GM19463 (cell line): ENCODE results near the gene RAPSN.

Source experiments
- ATAC-seq: cut with Tn5 transposase; IDR thresholded peaks from one replicate; pipeline ENCODE4 v1.9.1; 2021; ENCODE audit warnings: mild to moderate bottlenecking, moderate library complexity; ENCODE audit not compliant: unreplicated experiment

Gene RAPSN

DNA sequence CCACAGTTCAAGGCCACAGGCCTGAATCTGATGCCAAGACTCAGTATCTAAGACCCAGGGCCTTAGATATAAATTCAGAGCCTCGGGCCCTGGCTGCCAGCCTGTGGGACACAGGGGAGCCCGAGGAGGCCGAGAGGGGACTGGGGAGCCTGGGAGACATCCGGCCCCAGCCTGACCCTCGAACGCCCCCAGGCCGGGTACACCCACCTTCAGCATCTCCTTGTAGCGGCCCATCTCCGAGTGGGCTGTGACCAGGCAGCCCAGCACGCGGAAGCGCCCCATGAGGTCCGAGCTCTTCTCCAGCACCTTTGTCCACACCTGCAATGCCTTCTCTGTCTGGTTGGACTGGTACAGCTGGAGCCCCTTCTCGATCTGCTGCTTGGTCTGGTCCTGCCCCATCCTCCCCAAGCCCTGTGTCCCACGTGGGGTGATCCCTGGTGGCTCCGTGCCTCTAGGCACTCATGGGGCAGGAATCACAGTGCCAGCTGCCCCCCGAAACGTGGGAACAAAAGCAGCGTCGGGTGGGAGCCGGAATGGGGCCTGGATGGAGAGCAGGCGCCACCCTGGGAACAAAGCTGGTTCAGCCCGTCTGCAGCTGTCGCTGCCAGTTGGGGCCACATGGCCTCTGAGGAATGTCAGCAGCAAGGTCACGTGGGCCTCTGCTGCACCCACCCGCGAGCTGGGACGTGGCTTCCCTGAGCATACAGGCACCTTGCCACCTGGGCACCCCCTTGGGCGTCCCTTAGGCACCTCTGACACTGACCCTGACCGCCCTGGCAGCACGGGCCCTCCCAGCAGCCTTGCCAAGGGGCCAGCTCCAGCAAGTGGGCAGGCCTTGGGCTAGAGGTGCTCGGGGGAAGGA lies at the start of gene RAPSN:
Gene RAPSN, minus strand, starts transcription at position 571 of the 862 bp plus-strand sequence. Its CDS starts 172 bp downstream, at position 399.
- no peak for ATAC-seq

DNA sequence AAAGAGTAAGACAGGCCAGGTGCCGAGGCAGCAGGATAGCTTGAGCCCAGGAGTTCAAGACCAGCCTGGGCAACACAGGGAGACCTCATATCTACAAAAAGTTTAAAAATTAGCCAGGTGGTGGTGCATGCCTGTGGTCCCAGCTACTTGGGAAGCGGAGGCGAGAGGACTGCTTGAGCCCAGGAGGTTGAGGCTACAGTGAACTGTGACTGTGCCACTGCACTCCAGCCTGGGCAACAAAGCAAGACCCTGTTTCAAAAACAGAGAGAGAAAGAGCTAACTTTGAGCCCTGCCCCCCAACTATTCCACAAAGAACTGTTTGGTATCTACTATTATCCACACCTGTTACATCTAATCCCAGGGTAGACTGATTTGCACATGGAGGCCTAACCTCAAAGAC lies 49.2 kb upstream of the RAPSN start:
- ATAC-seq, result no peak

DNA sequence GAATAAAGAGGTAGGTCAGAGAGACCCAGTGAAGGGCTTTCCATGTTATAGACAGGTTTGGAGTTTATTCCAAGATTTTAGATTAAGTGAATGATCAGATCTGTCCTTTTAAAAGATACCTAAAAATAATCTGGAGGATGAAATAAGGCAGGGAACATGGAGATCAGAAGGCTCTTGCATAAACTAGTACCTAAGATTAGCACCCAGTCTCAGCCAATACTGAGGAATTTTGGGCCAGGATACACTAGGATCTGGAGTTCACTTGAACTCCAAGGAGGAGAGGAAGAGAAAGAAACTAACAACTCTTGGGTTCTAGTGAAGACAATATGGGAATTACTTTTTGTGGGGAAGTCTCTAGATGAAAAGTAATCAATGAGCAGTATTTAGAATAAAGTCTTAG lies 47.9 kb upstream of the RAPSN start:
- ATAC-seq, result no peak

DNA sequence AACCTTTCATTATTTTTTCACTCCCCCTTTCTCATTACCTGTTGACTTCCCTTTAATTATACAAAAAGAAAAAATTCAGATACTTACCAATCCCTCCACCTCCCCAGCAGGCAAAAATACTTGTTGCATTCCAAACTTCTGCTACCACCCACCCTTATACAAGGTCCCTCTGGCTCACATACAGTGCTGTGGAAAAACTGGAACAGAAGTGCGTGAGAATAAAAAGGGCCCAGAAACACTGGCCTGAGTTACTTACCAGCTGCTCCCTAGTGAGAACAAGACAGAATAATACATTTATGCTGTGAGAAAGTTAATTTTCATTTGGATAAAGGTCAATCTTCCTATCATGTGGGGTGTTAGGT lies 46.9 kb upstream of the RAPSN start:
- ATAC-seq, result no peak

DNA sequence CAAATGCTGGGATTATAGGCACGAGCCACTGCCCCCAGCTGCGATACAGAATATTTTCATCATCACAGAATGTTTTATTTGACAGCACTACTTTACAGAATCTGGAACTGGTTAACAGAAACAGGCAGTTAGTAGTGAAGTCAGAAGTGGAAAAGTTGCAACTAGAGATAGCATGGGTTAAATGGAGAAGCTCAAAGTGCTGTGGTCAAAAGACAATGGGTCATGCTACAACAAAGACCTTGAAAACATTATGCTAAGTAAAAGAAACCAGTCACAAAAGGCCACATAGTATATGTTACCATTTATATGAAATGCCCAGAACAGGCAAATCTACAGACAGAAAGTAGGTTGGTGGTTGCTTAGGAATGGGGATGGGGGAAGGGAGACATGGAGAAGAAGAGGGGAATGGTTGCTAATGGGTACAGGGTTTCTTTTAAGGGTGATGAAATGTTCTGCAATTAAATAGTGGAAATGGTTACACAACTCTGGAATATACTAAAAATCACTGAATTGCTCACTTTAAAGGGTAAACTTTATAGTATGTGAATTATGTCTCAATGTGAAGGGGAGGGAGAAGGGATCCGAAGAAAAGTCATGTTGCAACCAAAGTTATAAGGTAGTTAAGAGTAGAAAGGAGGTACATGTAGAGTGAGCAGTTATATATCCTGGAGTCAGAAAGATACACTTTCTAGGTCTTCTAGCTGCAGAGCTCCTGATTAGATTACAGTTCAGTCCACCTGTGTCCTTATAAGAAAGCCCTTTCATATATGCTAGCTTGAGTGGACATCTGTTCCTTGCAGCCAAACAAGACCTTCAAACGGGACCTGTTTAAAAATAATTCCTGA lies 46.3 kb upstream of the RAPSN start:
- no peak for ATAC-seq

DNA sequence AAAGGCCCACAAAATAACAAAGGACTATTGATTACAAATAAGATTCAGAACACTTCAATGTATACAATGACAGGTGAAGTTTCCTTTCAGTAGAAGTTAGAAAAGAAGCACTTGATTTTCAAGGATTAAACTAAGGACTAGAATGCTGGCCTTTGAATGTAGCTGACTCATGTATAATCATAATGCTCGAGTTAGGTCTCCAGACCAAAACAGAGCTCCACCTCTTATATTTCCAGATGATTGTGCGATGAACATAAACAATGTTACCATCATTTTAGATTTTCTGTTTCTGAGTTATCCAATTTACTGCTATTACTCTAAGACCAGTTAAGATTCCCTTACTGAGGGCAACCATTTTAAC lies 40.4 kb upstream of the RAPSN start:
- ATAC-seq, result no peak

DNA sequence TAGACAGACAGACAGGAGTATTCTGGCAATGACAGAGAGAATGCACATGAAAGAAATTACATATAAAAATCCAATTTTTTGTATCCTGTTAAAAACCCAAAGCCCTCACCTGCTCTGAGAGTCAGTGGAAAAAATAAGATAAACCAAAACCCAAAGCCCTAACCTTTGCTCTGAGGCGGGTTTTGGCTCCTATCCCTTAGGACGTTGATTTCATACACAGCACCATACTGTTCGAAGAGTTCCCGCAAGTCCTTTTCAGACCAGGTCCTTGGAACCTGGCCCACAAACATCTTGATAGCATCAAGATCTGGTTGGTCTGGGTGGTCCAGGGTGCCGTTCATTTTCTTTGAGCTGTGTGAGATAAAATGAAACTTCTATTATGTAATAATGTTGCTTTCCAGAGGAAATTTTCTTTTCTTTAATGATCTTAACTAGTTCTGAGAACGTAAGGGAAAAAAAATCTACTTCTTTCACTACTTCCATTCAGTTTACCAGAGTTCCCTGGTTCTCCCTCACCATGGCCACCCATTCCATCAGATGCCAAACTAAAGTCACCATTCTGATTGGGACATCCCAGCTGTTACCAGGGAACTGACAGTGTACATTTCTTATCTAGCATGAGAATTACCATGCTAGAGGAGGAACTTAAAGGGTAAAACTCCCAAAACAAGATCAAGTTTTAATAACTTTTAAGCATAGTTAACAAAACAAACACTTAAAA lies 39.9 kb upstream of the RAPSN start:
- no peak for ATAC-seq

DNA sequence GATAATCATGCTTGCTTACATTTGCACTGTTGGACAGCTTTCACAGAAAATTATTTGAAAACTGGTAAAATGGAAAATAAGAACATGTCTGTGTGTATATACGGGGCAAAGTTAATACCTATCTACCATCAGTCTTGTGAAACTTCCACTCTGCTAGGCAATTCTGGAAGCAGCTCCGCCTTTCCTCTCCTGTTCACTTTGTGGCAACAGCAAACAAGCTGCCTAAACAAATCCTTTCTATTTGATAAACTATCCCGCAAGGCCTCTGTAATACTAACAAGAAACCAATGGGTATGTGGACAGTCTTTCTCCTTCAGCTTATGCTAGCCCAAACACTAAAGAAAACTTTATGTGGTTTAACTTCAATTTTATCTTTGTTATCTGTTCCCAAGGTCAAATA lies 39.2 kb upstream of the RAPSN start:
- ATAC-seq, result no peak

DNA sequence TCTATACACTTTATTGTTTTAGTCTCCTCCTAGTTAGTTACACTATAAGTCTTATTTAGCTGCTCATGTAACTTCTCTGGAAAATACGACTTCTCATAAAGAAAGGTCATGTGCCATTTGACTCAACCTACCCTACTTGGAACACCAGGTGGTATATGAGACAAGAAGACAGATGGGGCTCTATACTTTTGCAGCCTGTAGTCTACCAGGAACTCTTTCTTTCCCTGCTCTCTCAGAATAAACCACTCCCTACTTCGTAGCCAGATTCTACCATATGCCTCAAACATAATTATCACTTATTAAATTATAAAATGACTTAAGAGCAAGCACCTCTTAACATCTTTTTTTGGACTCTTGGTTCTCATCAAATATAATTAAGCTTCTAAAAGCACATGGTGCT lies 38.5 kb upstream of the RAPSN start:
- ATAC-seq, result no peak

DNA sequence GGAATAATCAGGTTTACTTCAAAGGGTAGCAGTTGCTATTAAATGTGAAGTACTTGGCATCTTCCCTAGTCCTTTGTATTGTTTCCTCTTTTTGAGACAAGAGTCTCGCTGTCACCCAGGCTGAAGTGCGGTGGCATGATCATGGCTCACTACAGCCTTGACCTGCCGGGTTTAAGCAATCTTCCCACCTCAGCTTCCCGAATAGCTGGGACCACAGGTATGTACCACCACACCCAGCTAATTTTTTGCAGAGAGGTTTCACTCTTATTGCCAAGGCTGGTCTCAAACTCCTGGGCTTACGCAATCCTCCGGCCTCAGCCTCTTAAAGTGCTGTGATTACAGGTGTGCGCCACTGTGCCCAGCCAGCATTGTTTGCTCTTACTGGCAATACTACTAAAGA lies 36.2 kb upstream of the RAPSN start:
- ATAC-seq, result no peak

DNA sequence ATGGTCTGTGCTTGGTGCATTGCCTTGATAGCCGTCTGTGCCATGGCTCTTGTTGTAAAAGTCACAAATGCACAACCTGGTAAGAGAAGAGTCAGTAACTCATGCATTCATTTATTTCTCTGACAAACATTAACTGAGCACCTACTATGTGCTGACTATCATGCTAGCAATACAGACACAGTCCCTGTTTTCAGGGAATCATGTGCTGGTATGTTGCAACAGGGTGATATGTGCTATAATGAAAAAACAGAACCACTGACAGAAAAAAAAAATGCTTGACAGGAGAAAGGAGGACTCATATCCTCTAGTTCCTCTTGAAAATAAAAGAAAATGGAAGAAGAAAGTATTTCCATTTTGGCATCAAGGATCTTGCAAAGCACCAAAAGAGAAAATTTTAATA lies 34.5 kb upstream of the RAPSN start:
- ATAC-seq, result no peak

DNA sequence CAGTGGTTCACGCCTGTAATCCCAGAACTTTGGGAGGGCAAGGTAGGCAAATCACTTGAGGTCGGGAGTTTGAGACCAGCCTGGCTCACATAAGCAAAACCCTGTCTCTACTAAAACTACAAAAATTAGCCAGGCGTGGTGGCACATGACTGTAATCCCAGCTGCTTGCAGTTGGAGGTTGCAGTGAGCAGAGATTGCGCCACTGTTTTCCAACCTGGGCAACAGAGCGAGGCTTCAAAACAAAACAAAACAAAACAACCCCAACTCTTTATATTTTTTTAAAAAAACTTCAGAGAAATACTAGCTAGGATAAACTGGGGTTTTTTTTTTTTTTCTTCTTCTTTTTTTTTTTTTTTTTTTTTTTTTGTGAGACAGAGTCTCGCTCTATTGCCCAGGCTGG lies 31.8 kb upstream of the RAPSN start:
- ATAC-seq, result no peak

DNA sequence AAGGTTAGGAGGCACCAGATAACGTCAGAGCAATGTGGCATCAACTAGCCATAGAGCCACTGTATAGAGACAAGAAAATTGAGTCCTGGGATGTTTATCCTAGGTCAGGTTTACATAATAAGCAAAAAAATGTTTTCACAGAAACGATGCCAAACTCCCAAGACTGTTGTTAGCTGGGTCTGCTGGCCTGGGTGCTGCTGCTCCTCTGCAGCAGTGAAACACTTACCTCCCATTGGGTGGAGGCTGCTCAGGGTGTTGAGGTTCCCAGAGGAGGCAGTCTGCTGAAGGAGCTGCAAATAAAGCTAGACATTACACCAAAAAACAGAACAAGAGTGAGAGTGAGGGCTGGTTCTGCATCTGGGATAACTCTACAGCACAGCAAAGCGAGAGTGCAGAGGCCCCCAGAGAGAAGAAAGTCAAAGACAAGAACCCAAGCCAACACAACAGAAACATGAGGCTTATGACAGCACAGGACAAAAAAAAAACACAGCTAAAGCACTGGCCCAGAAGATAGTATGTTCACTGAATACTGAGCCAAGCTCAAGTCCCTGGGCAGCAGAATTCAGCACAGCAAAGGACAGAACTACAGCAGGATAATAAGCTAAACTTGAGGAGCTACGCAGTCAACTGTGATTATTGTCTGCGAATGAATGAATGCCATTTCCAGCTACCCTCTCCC lies 29.9 kb upstream of the RAPSN start:
- ATAC-seq, result no peak

DNA sequence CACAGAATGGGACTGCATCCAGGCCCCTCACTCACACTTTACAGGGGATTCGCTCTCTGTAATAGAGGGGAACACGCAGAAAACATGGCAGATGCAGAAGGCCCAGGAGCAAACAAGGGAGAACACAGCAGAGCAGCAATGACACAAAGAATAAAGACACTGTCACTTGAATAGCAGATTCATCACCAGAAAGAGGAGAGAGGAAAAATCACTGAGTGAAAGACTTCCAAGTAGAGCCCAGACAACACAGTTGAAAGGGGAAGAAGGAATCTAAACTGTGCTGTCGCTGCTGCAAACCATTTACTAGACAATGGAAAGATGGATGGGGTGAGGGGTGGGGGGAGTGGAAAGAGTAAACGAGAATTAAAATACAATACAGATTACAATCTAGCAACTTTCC lies 28.8 kb upstream of the RAPSN start:
- no peak for ATAC-seq

DNA sequence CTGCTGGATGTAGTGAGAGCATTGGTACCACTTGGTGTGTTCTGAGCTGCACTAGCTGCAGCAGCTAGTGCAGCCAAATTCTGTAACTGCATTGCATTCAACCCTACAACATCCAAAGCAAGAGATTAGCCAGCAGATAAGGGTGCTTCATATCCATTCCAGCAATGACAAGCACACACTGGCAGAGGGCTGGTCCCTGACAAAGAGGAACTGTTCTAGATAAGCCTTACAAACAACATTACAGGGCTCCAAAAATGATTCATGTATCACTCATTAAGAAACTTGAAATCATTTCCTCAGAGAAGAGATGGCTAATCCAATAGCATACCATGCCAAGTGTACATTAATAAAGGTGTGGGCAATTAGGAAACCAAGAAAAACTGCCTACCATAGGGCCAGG lies 28.4 kb upstream of the RAPSN start:
- ATAC-seq, result no peak

DNA sequence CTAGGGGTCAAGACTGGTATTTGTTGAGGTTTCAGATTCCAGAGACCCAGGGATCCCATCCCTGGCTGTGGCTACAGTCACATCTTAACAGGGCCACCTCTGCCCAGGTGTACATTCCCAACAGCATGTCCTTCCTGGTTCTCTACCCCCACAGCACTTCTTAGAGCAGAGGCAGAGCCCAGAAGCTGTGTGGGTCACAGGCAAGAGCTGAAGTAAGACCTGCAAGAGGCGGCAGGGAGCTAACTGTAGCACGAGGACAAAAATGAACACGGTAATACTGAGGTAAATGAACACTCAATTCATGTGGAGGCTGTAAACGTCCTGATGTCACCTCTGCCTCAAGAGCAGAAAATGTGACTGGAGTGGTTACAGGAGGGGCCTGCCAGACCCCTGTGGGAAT lies 21.7 kb upstream of the RAPSN start:
- no peak for ATAC-seq

DNA sequence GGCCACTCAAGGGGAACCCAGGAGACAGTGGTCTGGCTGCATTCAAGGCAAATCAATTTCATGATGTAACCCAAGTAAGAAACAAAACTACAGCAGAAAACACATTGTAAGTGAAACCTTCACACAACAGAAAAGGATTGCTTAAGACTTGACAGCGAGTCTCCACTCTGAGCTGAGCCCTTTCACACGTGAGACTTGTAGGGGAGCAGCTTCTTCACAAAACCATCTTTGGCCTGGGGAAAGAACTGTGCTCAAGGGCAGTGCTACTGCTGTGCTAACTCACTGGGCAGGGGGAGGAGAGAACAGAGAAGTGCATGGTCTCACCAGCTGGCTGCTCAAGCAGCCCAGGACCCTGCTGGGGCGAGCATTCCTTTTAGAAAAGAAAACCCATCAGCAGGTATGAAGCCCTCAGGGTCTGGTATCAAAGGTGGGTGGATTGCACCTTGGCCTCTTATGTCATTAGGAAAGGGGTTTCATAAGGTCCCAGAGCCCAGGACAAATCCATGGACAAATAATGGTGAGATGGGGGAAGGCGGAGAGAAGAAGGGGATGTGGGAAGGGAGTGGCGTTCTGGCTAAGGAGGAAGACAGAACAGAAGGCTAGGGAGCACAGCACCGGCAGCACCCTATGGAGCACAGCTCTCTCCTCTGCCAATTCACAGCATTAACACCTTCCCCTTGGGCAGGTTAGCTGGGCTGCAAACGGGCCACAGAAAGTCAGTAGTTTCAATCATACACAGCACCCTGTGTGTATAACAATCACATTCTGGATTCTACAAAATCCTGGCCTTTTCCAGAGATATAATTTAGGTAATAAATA lies 20.6 kb upstream of the RAPSN start:
- ATAC-seq, result no peak

DNA sequence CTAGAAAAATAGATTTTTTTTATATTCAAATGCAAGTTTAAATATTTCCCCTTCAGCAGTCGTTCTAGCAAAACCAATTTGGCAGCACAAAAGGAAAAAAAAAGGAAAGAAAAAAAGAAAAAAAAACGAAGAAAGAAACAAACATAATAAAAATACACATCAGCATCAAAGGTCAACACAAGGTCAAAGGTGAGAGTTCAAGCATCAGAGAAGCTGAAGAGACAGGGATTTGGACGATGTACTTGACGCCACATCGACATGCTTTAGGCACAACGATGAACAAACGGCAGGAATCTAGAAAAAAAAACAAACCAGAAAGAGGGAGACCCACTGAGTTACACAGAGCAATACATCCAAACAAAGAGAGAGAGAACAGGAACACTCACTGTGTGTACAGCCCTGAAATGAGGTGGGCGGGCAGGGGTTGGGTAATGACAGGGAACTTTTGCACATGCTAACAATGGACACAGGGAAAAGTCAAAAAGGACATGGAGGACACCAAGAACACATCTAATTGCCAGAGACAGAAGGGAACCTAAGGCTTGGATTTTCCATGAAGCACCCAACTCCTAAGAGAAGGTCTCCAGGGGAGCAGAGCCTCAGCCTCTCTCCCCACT lies 19.8 kb upstream of the RAPSN start:
- ATAC-seq, result no peak

DNA sequence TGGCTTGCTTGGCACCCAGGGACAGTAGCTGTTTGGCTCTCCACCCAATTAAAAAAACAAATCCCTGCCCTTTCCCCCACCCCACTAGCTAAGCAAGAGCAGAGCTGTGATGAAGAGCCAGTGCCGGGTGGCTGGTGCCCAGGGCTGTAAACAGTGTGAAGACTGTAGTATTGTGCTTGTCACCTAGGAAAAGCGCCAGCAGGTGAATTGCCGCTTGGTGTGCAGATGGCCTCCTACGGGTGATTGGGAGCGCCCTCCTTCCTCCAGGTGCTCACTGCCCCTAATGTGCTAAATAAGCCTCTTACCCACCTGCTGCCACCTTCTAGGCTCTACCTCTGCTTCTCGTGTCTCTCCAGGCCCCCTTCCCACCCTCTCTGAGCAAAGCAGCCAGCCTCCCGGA lies 18.4 kb upstream of the RAPSN start:
- no peak for ATAC-seq
